Stimulated activated CD8-positive, alpha-beta memory T cell treated with anti-CD3 and anti-CD28 coated beads, Interleukin-15, amount 100 ng/mL, for 24 hours (primary cell): ENCODE measurements around the gene MICAL3.
"Not testable (repeated sequence)": the region's sequence is repeated elsewhere in the genome, so short reads cannot be mapped to it uniquely, and the experiment has no call there.

ENCODE experiments used
- DNase-seq: peaks from one replicate; pipeline ENCODE4 v3.0.0-alpha.2; 2020; ENCODE audit warnings: low read depth

MICAL3 gene

GRCh38 chr22:18032455-18033101, 8.2 kb upstream of the MICAL3 start:
- no peak for DNase-seq

GRCh38 chr22:18031695-18032454, 7.5 kb upstream of the MICAL3 start:
- DNase-seq, result no peak

- no peak for DNase-seq
Measured at GRCh38 chr22:18029686-18030267, 5.4 kb upstream of the MICAL3 start.

GRCh38 chr22:18028817-18029527, 4.6 kb upstream of the MICAL3 start:
- DNase-seq, result no peak

- DNase-seq, result not testable (repeated sequence)
Measured at GRCh38 chr22:18025898-18026297, 1.5 kb upstream of the MICAL3 start.

GRCh38 chr22:18024956-18025720, 777 bp upstream of the MICAL3 start:
- DNase-seq, result no peak

- DNase-seq, result peak; percentile 15
Measured at GRCh38 chr22:18023509-18024275, 669 bp downstream of the MICAL3 start.

GRCh38 chr22:18022876-18023275, 1.5 kb downstream of the MICAL3 start:
- DNase-seq, result no peak

- no peak for DNase-seq
Measured at GRCh38 chr22:18021431-18021830, 2.9 kb downstream of the MICAL3 start.

- not testable (repeated sequence) for DNase-seq
Measured at GRCh38 chr22:18020743-18021142, 3.6 kb downstream of the MICAL3 start.

GRCh38 chr22:18013947-18014346, 10.4 kb downstream of the MICAL3 start:
- DNase-seq, result no peak

- no peak for DNase-seq
Measured at GRCh38 chr22:18013436-18013835, 10.9 kb downstream of the MICAL3 start.

GRCh38 chr22:18012531-18012930, 11.8 kb downstream of the MICAL3 start:
- no peak for DNase-seq

- DNase-seq, result no peak
Measured at GRCh38 chr22:18010266-18010665, 14.1 kb downstream of the MICAL3 start.

- DNase-seq, result no peak
Measured at GRCh38 chr22:18008136-18008535, 16.2 kb downstream of the MICAL3 start.

- DNase-seq, result no peak
Measured at GRCh38 chr22:18005201-18005926, 19.0 kb downstream of the MICAL3 start.

GRCh38 chr22:18001894-18002315, 22.5 kb downstream of the MICAL3 start:
- DNase-seq, result not testable (repeated sequence)

GRCh38 chr22:18001040-18001893, 23.1 kb downstream of the MICAL3 start:
- peak; percentile 26 for DNase-seq

- no peak for DNase-seq
Measured at GRCh38 chr22:18000441-18001039, 23.8 kb downstream of the MICAL3 start.
